ENCODE results near the gene PPP1R8. TPM values are rescaled to one million over a fixed set of nuclear protein-coding genes. Genes with fewer than 3 reads are reported as not detected.
A peak's percentile ranks its signal among the peaks of the same experiment; 100 is the strongest.

PPP1R8 gene
- total and polyA plus RNA-seq, 9 of the 15 experiments (the other 6 are each of a cell fraction or from before 2014, with no cell fraction given): 16.2 to 107 (median 75.3) TPM

DNA sequence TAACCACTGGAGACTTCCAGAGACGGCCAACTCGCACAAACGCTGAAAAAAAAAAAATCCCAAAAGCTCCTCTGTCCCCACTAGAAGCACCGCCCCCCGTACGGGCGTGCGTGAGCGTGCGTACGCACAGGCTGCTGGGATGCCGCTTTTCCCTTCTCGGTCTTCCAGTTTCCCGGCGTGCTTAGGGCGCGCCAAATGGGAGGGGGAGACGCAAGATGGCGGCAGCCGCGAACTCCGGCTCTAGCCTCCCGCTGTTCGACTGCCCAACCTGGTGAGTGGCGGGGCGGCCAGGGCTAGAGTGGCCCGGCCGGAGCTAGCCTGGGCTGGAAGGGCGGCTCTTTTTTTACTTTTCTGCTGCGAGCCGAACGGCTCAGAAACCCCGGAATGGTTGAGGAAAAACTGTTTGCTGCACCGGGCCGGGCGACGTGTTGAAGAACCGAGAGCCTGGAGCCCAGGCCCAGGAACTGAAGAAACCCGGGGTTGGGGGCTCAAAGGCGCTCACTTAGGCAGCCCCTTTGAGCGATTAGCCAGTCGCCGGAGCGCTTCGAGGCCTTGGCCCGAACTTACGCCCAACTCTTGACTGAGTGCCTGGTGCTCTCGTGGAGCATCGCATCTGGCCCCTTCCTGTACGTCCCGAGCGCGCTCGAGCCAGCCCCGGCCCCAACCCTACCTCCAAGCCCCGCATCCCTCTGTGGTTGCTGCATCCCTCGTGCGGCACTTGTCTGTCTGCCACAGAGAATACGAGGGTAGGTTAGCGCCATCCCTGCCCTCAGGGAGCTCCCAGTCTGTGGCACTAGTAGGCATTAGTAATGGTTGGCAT is at the start of gene PPP1R8 (continued):
- no peak for TF ChIP-seq EWSR1 (IDR thresholded peaks at IDR 0.05; ENCODE audit: borderline replicate concordance, low read depth, partially characterized antibody)
- no peak for TF ChIP-seq FUS (optimal IDR thresholded peaks at IDR 0.05; ENCODE audit: low read depth, low read length)
- no peak for TF ChIP-seq ZNF408 (CRISPR knock-in tag; IDR thresholded peaks at IDR 0.05; ENCODE audit: low read depth)
- TF ChIP-seq, protein P1, sequence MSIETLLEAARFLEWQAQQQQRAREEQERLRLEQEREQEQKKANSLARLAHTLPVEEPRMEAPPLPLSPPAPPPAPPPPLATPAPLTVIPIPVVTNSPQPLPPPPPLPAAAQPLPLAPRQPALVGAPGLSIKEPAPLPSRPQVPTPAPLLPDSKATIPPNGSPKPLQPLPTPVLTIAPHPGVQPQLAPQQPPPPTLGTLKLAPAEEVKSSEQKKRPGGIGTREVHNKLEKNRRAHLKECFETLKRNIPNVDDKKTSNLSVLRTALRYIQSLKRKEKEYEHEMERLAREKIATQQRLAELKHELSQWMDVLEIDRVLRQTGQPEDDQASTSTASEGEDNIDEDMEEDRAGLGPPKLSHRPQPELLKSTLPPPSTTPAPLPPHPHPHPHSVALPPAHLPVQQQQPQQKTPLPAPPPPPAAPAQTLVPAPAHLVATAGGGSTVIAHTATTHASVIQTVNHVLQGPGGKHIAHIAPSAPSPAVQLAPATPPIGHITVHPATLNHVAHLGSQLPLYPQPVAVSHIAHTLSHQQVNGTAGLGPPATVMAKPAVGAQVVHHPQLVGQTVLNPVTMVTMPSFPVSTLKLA (conservative IDR thresholded peaks at IDR 0.05): peak; percentile 46 to 72; a peak in 3 of 4 replicates
- peak; percentile 66 for TF ChIP-seq CHD1 (IDR thresholded peaks at IDR 0.05; ENCODE audit: low read length)
- peak in 1 of 2 experiments; percentile 82; a peak in 3 of 4 replicates for TF ChIP-seq SRF (CRISPR knock-in tag; IDR thresholded peaks at IDR 0.05)
- TF ChIP-seq BDP1 (IDR thresholded peaks at IDR 0.05; ENCODE audit: insufficient read depth, insufficient read length): no peak
- no peak for TF ChIP-seq KDM1A (IDR thresholded peaks at IDR 0.05)
- TF ChIP-seq XRCC4 (IDR thresholded peaks at IDR 0.05; ENCODE audit: extremely low read depth, insufficient read depth, insufficient read length): no peak
- no peak for TF ChIP-seq HSF4 (CRISPR knock-in tag; IDR thresholded peaks at IDR 0.05; ENCODE audit: borderline replicate concordance)
- TF ChIP-seq, protein P2, sequence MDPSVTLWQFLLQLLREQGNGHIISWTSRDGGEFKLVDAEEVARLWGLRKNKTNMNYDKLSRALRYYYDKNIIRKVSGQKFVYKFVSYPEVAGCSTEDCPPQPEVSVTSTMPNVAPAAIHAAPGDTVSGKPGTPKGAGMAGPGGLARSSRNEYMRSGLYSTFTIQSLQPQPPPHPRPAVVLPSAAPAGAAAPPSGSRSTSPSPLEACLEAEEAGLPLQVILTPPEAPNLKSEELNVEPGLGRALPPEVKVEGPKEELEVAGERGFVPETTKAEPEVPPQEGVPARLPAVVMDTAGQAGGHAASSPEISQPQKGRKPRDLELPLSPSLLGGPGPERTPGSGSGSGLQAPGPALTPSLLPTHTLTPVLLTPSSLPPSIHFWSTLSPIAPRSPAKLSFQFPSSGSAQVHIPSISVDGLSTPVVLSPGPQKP (CRISPR knock-in tag; IDR thresholded peaks at IDR 0.05): no peak
- no peak for TF ChIP-seq ERF (CRISPR knock-in tag; IDR thresholded peaks at IDR 0.05)
- TF ChIP-seq, protein P3, sequence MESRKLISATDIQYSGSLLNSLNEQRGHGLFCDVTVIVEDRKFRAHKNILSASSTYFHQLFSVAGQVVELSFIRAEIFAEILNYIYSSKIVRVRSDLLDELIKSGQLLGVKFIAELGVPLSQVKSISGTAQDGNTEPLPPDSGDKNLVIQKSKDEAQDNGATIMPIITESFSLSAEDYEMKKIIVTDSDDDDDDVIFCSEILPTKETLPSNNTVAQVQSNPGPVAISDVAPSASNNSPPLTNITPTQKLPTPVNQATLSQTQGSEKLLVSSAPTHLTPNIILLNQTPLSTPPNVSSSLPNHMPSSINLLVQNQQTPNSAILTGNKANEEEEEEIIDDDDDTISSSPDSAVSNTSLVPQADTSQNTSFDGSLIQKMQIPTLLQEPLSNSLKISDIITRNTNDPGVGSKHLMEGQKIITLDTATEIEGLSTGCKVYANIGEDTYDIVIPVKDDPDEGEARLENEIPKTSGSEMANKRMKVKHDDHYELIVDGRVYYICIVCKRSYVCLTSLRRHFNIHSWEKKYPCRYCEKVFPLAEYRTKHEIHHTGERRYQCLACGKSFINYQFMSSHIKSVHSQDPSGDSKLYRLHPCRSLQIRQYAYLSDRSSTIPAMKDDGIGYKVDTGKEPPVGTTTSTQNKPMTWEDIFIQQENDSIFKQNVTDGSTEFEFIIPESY (CRISPR knock-in tag; IDR thresholded peaks at IDR 0.05): no peak
- no peak for TF ChIP-seq TCF7L2 (IDR thresholded peaks at IDR 0.05; ENCODE audit: low read depth, low read length)

Measured in K562 (cell line).